CD4-positive, alpha-beta T cell treated with Interleukin-15 for 1 hour (primary cell): ENCODE results near the gene CTCF.
"Not testable (repeated sequence)": the region's sequence is repeated elsewhere in the genome, so short reads cannot be mapped to it uniquely, and the experiment has no call there.

Experiments
- DNase-seq: peaks from one replicate; pipeline ENCODE4 v3.0.0-alpha.2; 2020

The CTCF gene, protein sequence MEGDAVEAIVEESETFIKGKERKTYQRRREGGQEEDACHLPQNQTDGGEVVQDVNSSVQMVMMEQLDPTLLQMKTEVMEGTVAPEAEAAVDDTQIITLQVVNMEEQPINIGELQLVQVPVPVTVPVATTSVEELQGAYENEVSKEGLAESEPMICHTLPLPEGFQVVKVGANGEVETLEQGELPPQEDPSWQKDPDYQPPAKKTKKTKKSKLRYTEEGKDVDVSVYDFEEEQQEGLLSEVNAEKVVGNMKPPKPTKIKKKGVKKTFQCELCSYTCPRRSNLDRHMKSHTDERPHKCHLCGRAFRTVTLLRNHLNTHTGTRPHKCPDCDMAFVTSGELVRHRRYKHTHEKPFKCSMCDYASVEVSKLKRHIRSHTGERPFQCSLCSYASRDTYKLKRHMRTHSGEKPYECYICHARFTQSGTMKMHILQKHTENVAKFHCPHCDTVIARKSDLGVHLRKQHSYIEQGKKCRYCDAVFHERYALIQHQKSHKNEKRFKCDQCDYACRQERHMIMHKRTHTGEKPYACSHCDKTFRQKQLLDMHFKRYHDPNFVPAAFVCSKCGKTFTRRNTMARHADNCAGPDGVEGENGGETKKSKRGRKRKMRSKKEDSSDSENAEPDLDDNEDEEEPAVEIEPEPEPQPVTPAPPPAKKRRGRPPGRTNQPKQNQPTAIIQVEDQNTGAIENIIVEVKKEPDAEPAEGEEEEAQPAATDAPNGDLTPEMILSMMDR

DNA sequence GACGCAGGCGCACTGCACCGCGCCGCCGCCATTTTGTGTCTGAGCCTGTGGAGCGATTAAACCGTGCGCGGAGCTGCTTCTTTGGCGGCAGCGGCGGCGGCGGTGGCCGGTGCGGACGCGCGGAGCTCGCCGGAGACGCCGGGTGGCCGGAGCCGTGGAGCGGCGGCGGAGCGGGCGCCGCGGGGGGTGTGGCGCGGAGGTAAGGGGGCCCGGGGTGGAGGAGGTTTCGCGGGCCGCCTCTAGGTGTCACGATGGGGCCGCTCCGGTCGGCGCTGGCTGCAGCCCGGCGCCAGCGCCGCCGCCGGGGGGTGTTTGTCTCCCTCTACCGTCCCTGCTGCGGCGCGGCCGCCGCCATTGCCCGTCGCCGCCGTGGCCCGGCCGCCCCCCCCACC is at the start of gene CTCF:
CTCF (plus strand) TSS at position 1 of the 392 bp plus-strand sequence. CDS start 48,307 bp downstream, outside the sequence.
- peak; percentile 88 for DNase-seq

DNA sequence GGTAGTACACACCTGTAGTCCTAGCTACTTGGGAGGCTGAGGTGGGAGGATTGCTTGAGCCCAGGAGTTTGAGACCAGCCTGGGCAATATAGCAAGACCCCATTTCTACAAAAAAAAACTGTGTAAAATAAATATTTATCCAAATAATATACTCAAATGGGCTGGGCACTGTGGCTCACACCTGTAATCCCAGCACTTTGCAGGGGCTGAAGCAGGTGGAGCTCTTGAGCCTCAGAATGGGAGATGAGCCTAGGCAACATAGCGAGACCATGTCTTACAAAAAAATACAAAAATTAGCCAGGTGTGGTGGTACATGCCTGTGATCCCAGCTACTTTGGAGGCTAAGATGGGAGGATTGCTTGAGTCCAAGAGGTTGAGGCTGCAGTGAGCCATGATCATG is 48.4 kb upstream of the CTCF start:
- not testable (repeated sequence) for DNase-seq

DNA sequence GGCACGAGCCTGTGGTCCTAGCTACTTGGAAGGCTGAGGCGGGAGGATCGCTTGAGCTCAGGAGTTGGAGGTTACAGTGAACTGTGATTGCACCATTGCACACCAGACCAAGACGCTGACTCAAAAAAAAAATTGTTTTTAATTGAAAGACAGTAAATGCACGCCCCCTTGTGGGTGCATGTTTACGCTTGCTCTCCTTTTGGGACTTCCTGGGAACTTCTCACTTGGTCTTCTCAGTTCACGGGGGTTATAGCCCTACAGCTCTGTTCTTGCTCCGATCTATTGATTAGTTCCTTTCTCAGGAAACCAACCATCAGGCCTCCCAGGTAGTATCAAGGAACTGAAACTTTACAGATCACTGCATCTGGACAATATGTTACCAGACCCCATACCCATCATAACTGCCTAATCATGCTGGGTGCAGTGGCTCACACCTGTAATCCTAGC is 47.9 kb upstream of the CTCF start:
- DNase-seq: peak; percentile 84

DNA sequence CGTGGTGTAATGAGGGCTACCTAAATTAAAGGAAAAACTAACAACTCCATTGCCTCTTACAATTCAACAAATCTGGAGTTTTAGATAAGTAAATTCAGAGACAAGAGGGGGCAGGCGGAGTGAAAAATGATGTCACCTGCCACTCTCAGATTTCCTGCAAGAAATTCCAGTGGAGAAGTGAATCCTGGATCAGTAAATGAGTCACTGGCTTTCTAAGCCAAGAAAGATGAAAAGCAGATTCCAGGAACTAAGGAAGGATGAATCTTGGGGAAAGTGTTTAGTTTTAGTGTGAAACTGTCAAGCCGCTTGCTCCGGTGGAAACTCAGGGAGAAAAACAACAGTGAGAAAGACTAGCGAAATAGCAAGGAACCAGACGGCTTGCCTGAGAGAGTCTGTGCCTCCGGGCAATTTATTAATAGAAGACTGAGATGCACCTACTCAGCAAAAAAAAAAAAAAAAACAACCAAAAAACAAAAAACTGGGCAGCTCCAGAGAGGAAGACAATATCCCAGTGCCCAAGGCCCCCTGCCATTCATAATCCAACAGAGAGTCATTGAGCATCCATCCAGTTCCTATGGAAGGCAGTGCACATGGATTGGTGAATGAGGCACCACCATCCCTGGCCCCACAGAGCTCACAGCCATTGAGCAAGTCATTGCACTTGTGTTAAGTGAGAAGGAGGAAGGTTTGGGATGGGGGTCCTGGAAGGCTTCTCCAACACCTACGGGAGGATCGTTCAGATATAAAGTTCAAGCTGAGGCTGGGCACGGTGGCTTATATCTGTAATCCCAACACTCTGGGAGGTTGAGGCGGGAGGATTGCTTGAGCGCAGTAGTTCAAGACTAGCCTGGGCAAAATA is 45.8 kb upstream of the CTCF start:
- no peak for DNase-seq

DNA sequence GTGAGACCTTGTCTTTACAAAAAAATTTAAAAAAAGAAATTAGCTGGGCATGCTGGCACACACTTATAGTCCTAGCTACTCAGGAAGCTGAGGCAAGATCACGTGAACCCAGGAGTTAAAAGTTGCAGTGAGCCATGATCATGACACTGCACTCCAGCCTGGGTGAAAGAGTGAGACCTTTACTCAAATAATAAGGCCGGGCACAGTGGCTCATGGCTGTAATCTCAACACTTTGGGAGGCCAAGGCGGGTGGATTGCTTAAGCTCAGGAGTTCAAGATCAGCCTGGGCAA is 45.2 kb upstream of the CTCF start:
- no peak for DNase-seq

DNA sequence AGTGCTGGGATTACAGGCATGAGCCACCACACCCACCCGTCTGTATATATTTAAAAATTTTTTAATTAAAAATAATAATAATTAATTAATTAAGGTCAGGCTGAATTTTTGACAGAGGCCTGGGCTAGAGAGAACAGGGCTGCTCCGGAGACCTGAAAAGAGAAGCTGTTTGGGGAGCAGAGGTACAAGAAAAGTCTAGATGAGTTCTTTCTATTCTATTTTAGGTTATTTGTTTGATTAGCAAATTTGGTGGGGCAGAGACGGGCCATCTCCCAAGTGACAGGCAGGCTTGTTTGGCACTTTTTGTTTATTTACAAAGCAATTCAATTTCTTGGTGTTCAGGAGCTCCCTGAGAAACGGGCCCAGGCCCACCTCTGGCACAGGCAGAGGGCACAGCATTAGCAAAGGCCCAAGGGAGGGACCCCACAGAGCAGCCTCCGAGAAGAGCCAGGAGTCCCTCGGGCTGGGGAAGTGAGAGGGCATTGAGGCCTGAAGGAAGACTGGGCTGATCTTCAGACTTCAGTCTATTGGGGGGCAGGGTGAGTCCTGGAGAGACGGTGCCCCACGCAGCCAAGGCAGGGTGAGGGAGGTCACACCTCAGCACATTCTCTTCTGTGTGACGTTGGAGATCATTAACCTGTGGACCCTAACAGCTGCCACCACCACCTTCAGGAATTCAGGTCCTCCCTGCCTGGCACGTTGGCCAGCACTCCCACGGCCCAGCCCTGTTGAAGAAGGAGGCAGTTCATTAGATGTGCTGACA is 44.5 kb upstream of the CTCF start:
- peak; percentile 75 for DNase-seq

DNA sequence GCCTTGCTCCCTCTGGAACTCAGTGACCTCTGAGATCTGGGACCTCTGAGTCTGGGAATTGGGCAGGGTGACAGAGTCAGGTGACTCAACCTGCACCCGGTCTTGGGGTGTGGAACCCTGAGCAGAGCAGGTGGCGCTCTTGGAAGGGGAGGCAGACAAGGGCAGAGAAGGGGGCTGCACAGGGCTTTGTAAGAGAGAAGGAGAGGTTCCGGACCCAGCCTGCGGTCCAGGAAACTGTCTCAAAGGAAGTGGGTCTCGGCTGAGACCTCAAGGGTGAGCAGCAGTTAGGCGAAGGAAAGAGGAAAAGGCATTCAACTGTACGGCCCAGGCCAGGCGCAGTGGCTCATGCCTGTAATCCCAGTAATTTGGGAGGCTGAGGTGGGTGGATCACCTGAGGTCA is 43.6 kb upstream of the CTCF start:
- no peak for DNase-seq

DNA sequence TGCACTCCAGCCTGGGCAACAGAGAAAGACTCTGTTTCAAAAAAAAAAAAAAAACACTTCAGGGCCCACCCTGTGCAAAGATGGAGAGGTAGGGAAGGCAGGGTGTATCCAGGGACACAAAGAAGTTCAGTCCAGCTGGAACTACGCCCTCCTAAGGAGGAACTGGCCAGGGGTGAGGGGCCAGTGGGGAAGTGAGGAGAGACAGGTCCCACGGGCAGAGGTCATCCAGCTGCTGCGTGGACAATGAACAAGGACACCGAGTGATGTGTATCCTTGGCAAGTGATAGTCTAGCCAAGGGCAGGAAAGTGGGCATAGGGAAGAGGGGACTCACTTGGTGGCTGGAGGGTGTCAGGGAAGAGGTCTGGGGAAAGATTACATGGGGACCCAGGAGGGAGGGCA is 43.1 kb upstream of the CTCF start:
- no peak for DNase-seq

DNA sequence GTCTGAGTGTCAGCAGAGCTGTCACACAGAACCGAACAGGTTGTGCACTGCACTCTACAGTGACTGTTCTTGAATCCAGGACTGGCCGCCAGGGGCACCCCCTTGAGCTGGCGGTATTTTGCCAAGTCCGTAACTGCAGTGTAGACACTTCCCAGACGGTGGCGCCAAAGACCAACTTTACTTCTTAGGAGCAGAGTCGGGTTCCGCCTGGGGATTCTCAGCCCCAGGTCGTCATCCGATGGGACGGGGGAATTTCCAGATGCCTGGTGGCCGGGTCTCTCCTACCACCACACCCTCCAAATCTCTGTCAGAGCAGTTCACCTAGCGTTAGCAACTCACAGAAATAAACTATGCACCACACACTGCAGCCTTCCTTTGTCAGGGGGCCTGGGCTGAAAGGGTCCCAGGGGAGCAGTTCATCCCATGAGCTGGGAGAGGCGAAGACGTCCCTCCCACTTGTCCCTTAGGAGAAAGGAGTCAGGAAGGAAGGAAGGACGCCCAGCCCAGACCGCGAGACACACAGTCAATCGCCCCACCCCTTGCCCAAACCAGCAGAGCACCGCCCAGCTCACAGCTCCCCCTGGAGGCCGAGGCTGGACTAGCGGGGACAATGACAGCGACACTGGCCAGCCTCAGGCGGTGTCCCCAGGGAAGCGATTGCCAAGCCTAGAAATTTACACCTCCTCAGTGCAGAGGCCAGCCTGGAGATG is 41.1 kb upstream of the CTCF start:
- peak; percentile 96 for DNase-seq

DNA sequence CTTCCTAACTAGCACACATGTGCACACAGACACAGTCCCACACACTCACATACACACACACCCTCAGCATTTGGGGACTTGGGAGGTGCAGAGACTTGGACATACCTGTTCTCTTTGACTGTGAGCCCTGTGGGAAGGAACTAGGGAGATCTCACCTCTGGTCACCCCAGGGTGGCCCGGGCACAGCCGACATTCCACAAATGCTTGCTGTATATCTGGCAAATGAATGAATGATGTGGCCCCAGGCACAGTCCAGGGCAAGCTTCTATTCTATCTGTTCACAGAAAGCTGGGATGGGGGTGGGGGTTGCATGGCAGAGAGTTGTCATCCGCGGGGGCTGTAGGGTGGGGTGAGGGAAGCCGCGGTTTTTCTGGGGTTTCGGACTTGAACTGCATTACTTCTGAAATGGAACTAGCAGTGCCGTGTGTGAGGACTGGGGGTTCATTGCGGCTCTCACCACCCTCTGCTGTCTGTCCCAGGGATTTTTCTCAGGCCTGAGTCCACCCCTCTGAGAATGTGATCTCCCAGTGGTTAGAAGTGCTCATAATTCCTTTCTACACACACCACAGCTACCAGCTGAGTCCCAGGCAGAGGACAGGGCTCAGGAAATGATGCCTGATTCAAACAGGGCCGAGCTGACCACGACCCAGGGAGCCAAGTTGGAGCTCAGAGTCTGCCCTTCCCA is 37.0 kb upstream of the CTCF start:
- DNase-seq: no peak

DNA sequence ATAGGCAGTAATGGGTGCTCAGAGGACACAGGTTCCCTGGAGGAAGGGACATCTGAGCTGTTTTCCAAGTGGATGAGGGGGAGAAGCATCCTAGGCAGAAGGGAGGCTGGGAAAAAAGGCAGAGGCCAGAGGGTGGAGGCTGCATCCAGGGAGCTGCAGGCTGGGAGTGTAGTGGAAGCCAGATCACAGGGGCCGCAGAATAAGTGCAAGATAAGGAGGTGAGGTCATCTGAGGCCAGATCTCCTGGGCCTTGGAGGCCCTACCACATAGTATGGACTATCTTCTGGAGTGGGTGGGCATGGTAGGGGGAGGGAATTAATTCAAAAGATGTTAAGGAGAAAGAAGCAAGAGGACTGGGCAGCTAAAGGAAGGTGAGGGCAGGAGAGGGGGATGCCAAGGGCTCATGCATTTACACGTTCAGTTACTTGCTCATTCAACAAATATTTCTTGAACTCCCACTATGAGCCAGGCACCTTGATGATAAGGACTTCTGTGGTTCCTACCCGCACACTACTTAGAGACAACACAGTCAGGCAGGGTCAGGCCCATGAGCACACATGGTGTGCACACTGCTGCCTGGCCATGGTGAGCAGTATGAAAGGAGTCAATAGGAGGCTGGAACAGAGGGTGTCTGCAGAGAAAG is 36.1 kb upstream of the CTCF start:
- DNase-seq: no peak

DNA sequence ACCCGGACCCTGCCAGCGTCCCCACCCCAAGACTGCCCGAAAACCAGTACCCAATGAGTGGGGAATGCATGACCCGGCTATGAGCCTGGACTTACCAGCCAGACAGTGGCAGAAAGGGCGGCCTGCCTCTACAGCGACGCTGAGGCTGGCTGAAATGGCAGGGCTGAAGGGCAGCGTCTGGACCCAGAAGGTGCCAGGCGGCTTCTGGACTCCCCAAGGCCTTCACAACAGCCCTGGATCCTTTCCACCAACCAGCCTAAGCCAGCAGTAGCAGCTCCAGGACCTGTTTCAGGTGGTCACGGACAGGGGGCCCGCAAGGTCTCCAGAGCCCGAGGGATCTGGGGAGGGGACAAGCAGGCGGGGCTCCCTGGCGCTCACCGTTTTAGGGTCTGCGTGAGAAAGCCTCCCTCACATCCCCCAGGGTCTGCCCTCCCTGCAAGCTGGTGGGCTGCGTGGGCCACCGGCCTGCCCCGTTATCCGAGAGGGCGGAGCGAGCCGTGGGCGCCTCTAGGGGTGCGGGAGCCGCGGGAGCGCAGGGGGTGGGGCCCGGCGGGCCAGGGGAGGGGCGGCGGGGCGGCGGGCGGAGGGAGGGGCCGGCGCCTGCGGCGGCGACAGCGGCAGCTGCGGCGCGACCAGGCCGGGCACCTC is 34.0 kb upstream of the CTCF start, which contains the start of gene RIPOR1:
RIPOR1 (plus strand) TSS at position 608 of the 648 bp plus-strand sequence. CDS start 9,618 bp downstream, outside the sequence.
- peak; percentile 51 for DNase-seq

DNA sequence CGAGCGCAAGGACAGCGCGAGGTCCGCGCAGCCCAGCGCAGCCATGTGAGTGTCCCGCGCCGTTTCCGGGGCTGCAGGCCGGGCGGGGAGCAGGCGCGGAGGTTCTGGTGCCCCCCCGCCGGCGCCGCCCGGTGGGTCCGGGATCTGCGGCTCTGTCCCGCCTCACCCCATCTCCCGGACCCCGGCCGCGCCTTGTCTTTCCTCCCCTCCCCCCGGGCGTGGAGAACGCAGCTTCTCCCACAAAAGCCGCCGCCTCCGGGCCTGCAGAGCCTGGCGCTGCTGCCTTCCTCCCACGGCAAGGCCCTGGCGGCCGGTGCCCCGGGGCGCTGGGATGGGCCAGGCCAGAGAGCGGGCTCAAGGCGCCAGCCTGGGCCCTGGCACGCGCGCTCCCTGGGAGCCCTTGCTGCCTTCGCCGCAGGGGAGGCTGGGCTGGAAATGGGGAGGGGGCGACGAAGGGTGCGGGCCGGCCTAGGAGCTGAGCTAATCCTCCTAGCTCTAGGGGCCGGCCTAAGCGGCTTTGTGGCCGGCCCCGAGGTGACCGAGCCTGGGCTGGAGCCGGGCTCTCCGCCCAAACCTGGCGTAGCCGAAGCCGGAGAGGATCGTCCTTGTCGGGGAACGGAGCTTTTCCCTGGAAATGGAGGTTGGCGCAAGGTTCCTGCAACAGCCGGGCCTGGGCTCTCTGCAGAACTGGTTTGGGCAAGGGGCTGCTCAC is 33.3 kb upstream of the CTCF start:
- no peak for DNase-seq

DNA sequence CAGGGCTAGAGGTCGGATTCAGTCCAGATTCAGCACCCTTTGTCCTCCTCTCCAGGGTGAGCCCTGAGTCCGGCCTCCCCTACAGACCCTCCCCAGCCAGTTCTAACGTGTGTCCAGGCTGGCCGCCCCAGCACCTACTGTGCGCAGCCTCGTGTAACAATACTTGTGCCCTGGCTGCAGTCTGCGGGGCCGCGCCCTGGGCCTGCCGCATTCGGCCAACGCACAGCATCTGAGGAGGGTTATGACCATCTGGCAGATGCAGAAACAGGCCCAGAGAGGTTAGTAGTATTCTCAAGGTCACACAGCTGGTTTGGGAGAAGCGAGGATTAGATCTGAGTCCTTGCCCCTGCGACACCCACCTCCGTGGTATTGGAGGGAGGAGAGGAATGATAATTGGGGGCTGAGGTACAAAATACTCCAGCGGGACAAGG is 32.7 kb upstream of the CTCF start:
- no peak for DNase-seq

DNA sequence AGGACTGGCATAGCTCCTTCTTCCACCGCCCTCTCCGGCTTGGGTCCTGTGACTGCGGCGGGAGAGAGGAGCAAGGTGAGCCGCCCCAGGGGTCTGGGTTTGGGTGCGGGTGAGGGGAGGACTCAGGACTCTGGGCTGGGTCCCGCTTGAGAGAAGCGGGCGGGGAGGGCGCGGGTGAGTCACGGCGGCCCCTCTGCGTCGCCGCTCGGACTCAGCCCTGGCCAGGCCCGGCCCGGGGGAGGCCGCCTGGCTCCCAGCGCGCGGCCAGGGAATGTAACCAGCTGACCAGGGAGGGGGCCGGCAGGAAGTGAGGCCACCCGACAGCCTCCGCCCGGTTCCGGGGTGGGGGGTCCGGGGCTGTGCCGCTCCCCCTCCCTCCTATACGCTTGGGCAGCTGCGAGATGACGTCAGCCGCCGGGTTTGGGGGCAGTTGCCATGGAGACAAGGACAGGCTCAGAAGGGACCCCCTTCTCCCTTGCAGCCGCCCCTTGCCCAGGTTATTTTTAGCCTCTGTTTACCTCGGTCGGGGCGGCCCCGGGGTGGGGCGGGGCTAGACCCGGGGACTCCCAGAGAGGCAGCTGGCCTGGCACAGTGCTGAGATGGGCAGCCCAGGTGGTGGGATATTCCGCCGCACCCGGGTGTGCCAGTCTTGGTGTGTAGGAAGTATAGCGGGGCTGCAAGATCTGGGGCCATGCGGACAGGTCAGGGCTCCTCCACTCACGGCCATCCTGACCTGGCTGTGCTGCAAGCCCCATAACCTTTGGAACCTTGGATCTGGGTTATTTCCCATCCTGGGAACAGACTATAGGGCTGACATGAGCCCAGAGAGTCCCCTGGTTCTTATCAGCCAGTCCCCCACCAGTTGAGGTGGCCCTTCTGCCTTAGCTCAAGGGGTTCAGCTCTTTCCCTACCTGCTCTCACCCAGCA is 32.0 kb upstream of the CTCF start:
- DNase-seq: peak; percentile 91

DNA sequence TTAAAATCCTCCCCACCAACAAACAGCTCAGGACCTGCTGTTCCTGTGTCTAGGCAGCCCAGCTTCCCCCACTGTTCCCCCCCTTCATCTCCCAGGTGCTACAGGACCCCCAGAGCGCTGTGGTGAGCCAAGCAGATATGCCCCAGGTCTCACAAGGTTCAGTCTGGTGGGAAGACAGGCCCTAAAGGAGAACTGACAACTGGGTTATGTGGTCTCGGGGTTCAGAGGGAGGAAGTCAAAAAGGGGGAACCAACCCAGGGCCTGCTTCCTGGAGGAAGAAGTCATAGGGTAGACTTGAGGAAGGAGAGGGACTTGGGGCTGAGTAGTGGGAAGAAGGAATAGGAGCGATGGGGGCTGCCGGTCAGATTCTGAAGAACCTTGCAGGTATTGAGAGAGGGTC is 31.1 kb upstream of the CTCF start:
- DNase-seq: peak; percentile 73

DNA sequence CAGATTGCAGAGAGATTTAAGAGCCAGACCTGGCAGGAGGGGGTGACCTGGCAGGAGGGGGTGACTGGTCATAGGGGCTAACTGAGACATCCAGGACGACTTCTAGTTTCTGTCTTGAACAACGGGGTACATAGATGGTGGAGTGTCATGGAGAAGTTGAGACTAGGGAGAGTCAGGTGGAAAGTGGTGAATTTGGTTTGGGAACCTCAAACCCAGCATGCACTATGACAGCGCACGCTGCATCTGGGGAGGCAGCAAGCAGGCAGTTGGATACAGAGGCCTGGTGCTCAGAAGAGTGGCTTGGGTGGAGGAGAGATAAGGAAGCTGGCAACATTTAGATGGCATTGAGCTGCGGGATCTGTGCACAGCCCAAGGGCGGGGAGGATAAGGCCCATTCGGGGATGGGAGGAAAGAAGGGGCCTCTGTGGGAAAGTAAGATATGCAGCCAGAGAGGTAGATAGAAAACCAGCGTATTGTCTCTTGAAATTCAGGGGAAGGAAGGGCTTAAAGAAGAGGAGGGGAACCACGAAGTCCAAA is 29.2 kb upstream of the CTCF start:
- no peak for DNase-seq

DNA sequence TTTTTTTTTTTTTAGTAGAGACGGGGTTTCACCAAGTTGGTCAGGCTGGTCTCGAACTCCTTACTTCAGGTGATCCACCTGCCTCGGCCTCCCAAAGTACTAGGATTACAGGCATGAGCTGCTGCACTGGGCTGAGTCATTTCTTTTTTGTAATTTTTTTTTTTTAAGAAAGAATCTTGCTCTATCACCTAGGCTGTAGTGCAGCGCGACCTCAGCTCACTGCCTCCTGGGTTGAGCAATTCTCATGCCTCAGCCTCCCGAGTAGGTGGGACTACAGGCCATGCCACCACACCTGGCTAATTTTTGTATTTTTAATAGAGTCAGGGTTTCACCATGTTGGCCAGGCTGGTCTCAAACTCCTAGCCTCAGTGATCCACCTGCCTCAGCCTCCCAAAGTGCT is 28.3 kb upstream of the CTCF start:
- DNase-seq: not testable (repeated sequence)
